Upper lobe of left lung (tissue), 6 donors: Measurements from ENCODE around the gene IL22RA1. TPM values are rescaled to one million over a fixed set of nuclear protein-coding genes. Genes with fewer than 3 reads are reported as not detected.

ENCODE experiments used
- ATAC-seq, 2 donors: fragments of 200-7000 bp; cut with Tn5 transposase; one replicate each; pipeline ENCODE4 v1.9.1; 2022; ENCODE audit warnings: mild to moderate bottlenecking in 2 of 2, moderate library complexity in 2 of 2; ENCODE audit not compliant: low FRiP score in 2 of 2
- DNase-seq, 2 donors: peaks; one replicate each; pipeline ENCODE4 v3.0.0-alpha.2; 2019 to 2020
- H3K27ac ChIP-seq, 4 donors: fragments of 200-600 bp; sonication (generic); one replicate each; pipeline ENCODE4 v1.5.1; 2016 to 2019
- H3K27me3 ChIP-seq, 4 donors: fragments of 200-600 bp; sonication (generic); one replicate each; pipeline ENCODE4 v1.5.1; 2017 to 2019
- H3K36me3 ChIP-seq, 4 donors: fragments of 200-600 bp; sonication (generic); one replicate each; pipeline ENCODE4 v1.5.1; 2016 to 2019
- H3K4me1 ChIP-seq, 4 donors: fragments of 200-600 bp; sonication (generic); one replicate each; pipeline ENCODE4 v1.5.1; 2018 to 2019
- H3K4me3 ChIP-seq, 4 donors: fragments of 200-600 bp; sonication (generic); one replicate each; pipeline ENCODE4 v1.5.1; 2017 to 2019; ENCODE audit warnings: mild to moderate bottlenecking in 2 of 4, moderate library complexity in 1 of 4
- H3K9me3 ChIP-seq, 4 donors: fragments of 200-600 bp; sonication (generic); one replicate each; pipeline ENCODE4 v1.5.1; 2018 to 2019
- CTCF ChIP-seq, 6 experiments: fragments of 450-650 bp in 4 of 6; fragments of 200-600 bp in 2 of 6; sonication (generic) in 2 of 6; IDR thresholded peaks; one replicate each; pipeline ENCODE4 v1.5.1; 2016 to 2019; ENCODE audit warnings: antibody characterized with exemption in 6 of 6
- EP300 ChIP-seq, 4 donors: sonication (generic); formaldehyde crosslinking; IDR thresholded peaks; one replicate each; pipeline ENCODE4 v1.5.1; 2017; ENCODE audit warnings: antibody characterized with exemption in 4 of 4, control low read depth in 2 of 4
- POLR2A ChIP-seq, 4 donors: fragments of 450-650 bp; IDR thresholded peaks; one replicate each; pipeline ENCODE4 v1.5.1; 2016 to 2017; ENCODE audit warnings: antibody characterized with exemption in 4 of 4, mild to moderate bottlenecking in 2 of 4
- POLR2AphosphoS5 ChIP-seq, 2 donors: sonication (generic); formaldehyde crosslinking; IDR thresholded peaks; one replicate each; pipeline ENCODE4 v1.5.1; 2017; ENCODE audit warnings: antibody characterized with exemption in 2 of 2
- WGBS, 2 donors: methylation state at CpG; one replicate each; pipeline ENCODE4 v1.1.5; 2017 to 2018; 5-methylcytosine and 5-hydroxymethylcytosine counted together
- total RNA-seq, 6 donors: library from RNA; depleted of rRNA in 4 of 6; stranded (reverse); fragments of >200 nt in 4 of 6; gene quantifications; one replicate each; pipeline versions ENCODE4 v1.1.0 to v1.2.1, GENCODE V29; 2016 to 2021
- donor health status: DM: no; HTN: no; CAD: no; lungs with moderate emphysema.
- donor health status: DM: no; HTN: yes; CAD: no; lungs with severe emphysema.

Gene IL22RA1
- 1 to 10 TPM in 3 of 6 donors, under 1 TPM in 3; 0.15 to 1.4 (median 0.90) TPM for total RNA-seq

GRCh38 chr1:24142546-24143534 lies at the start of gene IL22RA1:
IL22RA1 (minus strand) TSS chr1:24143140; CDS start chr1:24143082, 58 bp downstream.
- no peaks in the 10 kb centered on the region for H3K27me3 ChIP-seq
- H3K4me1 ChIP-seq = peaks cover 0 to 5% (median 2%) of the 10 kb centered on the region in 4 donors
- no peaks in the 10 kb centered on the region for H3K36me3 ChIP-seq
- H3K9me3 ChIP-seq = no peaks in the 10 kb centered on the region
- DNase-seq (peak; percentile 27 to 61), ATAC-seq (peak; percentile 39 to 63)
- H3K27ac ChIP-seq = peak within 1 kb of the TSS in 2 of 4 donors; percentile 30 to 38
- no peak for TF ChIP-seq EP300 (IDR thresholded peaks at IDR 0.05)
- TF ChIP-seq POLR2A (IDR thresholded peaks at IDR 0.05) = no peak
- TF ChIP-seq CTCF (IDR thresholded peaks at IDR 0.05) = no peak
- TF ChIP-seq POLR2AphosphoS5 (IDR thresholded peaks at IDR 0.05) = no peak
- 32 to 41% methylated on average over 6 to 19 of the region's 22 CpGs for WGBS, 2 donors
- H3K4me3 ChIP-seq = peak within 1 kb of the TSS in 3 of 4 donors; percentile 42 to 52 (median 50)

- Histone ChIP-seq H3K36me3 (no peaks in the 10 kb centered on the region), H3K27ac (peak overlapping the region in 2 of 4 donors; percentile 63), H3K4me1 (peaks cover 12 to 31% (median 20%) of the 10 kb centered on the region in 4 donors), H3K4me3 (no peak overlapping the region), H3K27me3 (peaks cover 0 to 12% (median 3%) of the 10 kb centered on the region in 4 donors), H3K9me3 (no peaks in the 10 kb centered on the region)
- WGBS, 2 donors = 64 to 65% methylated on average over 5 of the region's 5 CpGs
- ATAC-seq (peak; percentile 44 to 74), DNase-seq (peak in 1 of 2 donors; percentile 57)
- TF ChIP-seq EP300 (IDR thresholded peaks at IDR 0.05) (peak in 1 of 4 donors; percentile 43), POLR2AphosphoS5 (IDR thresholded peaks at IDR 0.05) (no peak), POLR2A (IDR thresholded peaks at IDR 0.05) (peak in 1 of 4 donors; percentile 10)
Observed at GRCh38 chr1:24191860-24192259, 48.9 kb upstream of the IL22RA1 start.

- no peak for DNase-seq
- TF ChIP-seq EP300 (IDR thresholded peaks at IDR 0.05) (no peak), CTCF (IDR thresholded peaks at IDR 0.05) (no peak), POLR2AphosphoS5 (IDR thresholded peaks at IDR 0.05) (no peak), POLR2A (IDR thresholded peaks at IDR 0.05) (no peak)
- peaks cover 13 to 35% (median 22%) of the 10 kb centered on the region in 4 donors for H3K4me1 ChIP-seq
- no peak overlapping the region for H3K4me3 ChIP-seq
- H3K27me3 ChIP-seq = peaks cover 0 to 14% (median 3%) of the 10 kb centered on the region in 4 donors
- no peaks in the 10 kb centered on the region for H3K9me3 ChIP-seq
- H3K36me3 ChIP-seq = no peaks in the 10 kb centered on the region
- peak overlapping the region in 3 of 4 donors; percentile 49 to 63 (median 63) for H3K27ac ChIP-seq
- ATAC-seq = no peak
- 71 to 73% methylated on average over 3 of the region's 3 CpGs for whole genome bisulfite sequencing, 2 donors
Observed at GRCh38 chr1:24190983-24191461, 48.1 kb upstream of the IL22RA1 start.

- Histone ChIP-seq H3K27ac (peak overlapping the region in 2 of 4 donors; percentile 1 to 63), H3K4me3 (no peak overlapping the region), H3K27me3 (peaks cover 0 to 14% (median 3%) of the 10 kb centered on the region in 4 donors), H3K4me1 (peaks cover 13 to 35% (median 22%) of the 10 kb centered on the region in 4 donors), H3K9me3 (no peaks in the 10 kb centered on the region), H3K36me3 (no peaks in the 10 kb centered on the region)
- TF ChIP-seq POLR2A (IDR thresholded peaks at IDR 0.05) (no peak), EP300 (IDR thresholded peaks at IDR 0.05) (no peak), POLR2AphosphoS5 (IDR thresholded peaks at IDR 0.05) (no peak), CTCF (IDR thresholded peaks at IDR 0.05) (no peak)
- no peak for ATAC-seq
- WGBS, 2 donors = 64 to 70% methylated on average over 7 of the region's 7 CpGs
- DNase-seq = peak in 1 of 2 donors; percentile 33
Observed at GRCh38 chr1:24189528-24189927, 46.6 kb upstream of the IL22RA1 start.
